DMS114 treated with DMSO at 0.1 percent for 48 hours (cell line): ENCODE results near the gene NANOS1.

Experiments
- DNase-seq: peaks from one replicate; lab custom pipeline; 2025; ENCODE audit not compliant: unreplicated experiment; lab: John Stamatoyannopoulos, UW

NANOS1 gene, protein sequence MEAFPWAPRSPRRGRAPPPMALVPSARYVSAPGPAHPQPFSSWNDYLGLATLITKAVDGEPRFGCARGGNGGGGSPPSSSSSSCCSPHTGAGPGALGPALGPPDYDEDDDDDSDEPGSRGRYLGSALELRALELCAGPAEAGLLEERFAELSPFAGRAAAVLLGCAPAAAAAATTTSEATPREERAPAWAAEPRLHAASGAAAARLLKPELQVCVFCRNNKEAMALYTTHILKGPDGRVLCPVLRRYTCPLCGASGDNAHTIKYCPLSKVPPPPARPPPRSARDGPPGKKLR

GRCh38 chr10:119029613-119030420 is at the start of gene NANOS1:
Gene NANOS1, plus strand, starts transcription at chr10:119029714. Its CDS starts 88 bp downstream, at chr10:119029802.
- DNase-seq: no peak

DNA sequence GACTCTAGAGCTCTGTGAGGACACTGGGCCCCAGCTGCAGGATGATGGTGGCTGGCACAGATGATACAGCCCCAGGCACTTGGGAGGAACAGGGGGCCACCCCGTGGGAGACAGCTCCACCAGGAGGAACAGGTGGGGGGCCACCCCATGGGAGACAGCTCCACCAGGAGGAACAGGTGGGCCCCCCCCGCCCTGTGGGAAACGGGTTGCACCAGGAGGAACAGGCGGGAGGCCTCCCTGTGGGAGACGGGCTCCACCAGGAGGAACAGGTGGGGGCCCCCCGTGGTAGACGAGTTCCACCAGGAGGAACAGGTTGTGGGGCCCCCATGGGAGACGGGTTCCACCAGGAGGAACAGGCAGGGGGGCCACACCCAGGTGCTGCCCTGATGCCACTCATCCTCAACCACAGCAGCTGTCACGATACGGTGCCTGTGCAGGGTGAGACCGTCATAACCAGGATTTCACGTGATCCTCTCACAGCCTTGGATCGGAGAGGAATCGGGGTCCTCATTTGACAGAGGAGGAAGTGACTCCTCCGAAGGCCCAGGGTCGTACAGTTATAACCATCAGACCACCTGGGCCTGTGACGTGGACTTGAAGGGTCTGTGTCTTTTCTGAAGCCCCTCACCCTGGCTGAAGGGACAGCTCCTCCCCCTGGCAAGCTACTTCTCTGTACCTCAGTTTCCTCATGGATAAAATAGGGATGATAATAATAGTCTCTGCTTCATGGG is 49.2 kb upstream of the NANOS1 start:
- no peak for DNase-seq

DNA sequence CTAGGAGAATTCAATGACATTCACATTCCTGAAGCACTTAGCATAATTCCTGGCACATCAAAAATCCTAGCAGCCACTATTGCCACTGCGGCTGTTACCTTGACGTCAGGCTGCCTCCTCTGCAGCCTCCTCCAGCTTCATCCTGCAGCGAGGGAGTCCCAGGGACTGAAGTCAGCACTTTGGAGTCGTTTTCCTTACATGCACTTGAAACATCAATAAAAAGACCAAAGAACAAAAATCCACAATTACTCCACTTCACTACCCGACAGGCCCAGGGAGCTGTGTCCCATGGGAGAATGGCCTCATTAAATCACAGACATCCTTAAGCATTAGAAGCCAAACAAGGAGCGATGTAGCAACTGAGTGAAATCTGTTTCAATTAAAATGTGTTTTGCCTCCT is 48.6 kb upstream of the NANOS1 start:
- no peak for DNase-seq

GRCh38 chr10:118981946-118982345 is 47.6 kb upstream of the NANOS1 start:
- no peak for DNase-seq

GRCh38 chr10:118982366-118982765 is 47.1 kb upstream of the NANOS1 start:
- DNase-seq: no peak

DNA sequence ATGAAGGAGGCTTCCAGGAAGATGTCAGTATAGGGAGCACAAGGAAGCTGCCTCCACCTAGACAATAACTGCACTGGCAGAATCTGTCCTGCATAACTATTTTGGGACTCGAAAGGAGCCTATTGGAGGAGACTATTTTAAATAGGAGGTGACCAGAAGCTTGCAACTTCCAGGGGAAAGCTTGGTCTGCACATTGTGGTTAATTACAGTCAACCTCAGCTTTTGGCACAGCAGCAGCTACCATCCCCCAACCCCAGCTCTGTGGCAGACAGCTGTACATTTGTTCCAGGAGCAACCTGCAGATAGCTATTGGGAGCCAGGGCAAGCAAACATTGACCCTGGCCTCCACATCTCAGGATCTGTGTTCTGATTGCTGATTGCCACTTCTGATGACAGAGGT is 46.3 kb upstream of the NANOS1 start:
- no peak for DNase-seq

DNA sequence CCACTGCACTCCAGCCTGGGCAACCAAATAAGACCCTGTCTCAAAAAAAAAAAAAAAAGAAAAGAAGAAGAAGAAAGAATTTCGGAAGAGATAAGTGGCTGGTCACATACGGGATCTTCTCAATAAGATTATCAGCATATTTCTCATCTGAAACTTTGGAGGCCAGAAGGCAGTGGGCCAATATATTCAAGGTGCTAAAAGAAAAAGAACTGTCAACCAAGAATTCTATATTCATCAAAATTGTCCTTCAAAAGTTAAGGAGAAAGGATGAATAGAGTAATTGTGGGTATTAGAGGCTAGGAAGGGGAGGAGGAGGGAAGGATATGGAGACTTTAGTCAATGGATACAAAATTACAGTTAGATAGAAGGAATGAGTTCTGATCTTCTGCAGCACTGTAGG is 43.9 kb upstream of the NANOS1 start:
- no peak for DNase-seq

DNA sequence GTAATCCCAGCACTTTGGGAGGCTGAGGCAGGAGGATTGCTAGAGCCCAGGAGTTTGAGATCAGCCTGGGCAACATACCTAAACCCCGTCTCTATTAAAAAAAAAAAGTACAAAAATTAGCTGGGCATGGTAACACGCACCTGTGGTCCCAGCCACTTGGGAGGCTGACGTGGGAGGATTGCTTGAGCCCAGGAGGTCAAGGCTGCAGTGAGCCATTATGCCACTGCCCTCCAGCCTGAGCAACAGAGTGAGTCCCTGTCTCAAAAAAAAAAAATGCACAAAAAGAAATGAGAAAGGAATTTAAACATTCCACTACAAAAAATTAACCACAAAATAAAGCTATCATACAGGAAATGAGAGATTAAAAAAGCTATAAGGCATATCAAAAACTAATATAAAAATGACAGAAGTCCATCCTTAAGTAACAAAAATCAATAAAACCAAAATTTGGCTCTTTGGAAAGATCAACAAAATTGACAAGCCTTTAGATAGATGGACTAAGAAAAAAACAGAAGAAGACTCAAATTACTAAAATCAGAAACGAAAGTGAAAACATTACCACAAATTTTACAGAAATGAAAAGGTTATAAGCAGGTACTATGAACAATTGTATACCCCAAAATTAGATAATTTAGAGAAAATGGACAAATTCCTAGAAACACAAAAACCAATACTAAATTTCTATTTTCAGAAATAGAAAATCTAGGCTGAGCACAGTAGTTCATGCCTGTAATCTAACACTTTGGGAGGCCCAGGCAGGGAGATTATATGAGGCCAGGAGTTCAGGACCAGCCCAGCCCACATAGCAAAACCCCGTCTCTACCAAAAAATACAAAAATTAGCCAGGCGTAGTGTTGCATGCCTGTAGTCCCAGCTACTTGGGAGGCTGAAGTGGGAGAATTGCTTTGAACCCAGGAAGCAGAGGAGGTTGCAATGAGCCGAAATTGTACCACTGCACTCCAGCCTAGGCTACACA is 42.4 kb upstream of the NANOS1 start:
- no peak for DNase-seq

DNA sequence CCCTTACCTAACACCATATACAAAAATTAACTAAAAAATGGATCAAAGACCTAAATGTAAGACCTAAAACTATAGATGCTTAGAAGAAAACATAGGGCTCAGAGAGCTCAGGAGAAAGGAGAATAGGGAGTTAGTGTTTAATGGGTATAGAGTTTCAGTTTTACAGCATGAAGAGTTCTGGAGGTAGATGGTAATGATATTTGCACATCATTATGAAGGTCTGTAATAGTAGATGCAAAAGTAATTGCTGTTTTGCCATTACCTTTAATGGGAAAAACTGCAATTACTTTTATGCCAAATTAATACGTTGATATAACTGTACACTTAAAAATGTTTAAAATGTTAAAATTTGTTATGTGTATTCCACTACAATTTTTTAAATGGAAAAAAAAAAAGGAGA is 39.2 kb upstream of the NANOS1 start:
- no peak for DNase-seq

DNA sequence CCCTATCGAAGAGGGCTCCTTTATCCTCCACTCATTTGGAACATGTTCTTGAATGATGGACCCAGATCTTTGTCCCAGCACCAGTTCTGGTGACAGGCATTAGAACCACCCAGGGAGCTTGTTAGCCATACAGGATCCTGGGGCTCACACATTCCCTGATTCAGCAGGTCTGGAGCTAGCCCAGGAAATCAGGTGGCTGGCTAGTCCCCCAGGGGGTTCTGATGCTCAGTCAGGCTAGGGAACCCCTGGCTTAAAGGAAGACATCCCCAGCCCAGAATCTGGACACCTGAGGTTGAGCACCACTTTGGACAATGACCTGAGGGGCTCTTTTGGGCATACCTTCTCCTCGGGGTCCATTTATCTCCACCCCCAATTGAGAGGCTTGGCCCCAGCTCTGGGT is 37.0 kb upstream of the NANOS1 start:
- no peak for DNase-seq

- DNase-seq: no peak
Measured at GRCh38 chr10:118993214-118993613, 36.3 kb upstream of the NANOS1 start.

GRCh38 chr10:118994321-118994720 is 35.2 kb upstream of the NANOS1 start:
- no peak for DNase-seq

GRCh38 chr10:118995739-118996138 is 33.8 kb upstream of the NANOS1 start:
- no peak for DNase-seq

DNA sequence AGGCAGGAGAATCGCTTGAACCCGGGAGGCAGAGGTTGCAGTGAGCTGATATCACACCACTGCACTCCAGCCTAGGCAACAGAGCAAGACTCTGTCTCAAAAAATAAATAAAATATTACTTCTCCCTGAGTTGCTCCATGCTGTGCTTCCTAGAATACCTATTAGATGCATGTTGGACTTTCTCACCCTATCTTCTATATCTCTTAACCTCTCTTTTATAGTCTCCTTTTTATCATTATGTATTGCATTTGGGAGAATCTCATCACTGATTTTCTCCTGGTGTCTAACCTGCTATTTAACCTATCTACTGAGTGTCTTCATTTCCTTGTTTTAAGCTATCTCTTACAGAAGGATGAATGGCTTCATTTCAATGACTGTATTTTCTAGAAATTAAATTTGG is 32.1 kb upstream of the NANOS1 start:
- no peak for DNase-seq

DNA sequence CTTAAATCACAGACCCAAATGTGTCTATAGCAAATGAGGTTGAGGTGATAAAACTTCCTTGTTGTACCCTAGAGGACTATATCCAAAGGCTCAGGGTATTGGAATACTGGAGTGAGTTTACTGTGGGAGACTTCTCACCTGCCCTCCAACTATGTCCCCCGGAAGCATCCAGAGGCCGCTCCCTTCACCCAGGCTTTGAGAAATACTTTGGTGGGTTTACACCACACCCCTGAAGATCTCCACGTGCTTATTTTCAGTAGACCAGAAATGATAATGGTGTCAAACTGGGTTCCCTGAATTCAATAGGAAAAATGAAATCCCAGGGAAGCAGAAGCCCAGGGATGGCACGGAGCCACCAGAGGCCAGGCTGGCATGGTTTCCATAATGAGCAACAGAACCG is 31.3 kb upstream of the NANOS1 start:
- no peak for DNase-seq

DNA sequence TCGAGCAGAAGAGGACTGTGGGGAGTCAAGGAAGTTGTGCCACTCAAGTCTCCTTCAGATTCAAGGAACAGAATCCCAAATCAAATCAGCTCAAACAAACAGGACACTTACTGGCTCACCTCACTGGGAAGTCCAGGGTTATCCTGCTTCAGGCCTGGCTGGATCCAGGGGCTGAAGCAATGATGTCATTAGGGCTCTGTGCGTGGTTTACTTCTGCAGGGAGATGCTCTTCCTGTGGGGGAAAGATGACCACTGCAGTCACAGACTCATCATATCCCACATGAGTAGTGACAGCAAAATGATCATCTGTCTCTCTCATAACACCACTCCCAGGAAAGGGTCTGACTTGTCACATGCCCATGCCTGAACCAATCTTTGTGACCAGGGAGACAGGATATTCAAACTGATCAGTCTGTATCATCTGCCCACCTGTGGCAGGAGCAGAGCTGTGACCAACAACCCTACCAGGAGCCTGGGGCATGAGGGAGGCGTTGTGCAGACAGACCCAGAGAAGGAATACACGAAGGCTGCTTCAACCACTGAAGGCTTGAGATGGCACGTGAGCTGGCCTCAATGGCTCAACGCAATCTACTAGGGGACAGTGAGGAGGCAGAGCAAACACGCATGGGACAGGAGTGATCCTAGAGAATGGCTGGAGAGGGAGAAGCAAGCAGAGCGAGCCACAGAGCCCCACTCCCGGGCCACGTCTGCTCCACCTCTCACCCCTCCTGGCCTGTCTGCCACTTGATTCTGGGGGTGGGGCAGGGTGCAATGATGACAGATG is 27.6 kb upstream of the NANOS1 start:
- no peak for DNase-seq

DNA sequence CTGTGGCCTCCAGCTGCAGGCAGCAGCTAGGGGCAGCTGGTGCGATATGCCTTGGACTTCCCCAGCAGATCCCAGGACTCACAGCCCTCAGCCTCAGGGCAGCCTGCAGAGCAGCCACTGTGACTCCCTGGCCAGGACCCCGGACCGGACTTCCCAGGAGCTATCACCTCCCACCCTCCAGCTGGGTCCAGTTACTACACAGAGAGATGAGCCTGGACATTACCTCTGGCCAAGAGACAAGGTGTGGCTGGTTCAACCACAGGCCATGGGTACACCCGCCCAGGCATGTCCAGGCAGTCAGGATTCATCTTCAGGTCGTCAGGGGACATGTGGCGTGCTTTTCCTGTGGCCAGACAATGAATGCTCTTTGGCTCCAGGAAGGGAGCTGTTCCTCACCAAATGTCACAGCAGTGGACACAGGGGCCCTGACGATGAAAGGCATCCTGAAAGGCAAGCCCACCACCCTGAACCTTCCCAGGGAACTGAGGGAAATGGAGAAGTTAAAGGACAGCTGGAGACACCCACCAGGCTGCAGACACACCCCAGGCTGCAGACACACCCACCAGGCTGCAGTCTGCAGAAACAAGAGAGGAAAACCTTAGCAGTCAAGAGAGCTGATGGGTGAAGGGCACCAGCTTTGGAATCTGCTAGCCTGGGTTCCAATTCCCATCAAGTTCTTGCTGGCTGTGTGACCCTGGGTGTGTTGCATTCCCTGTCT is 25.8 kb upstream of the NANOS1 start:
- no peak for DNase-seq

DNA sequence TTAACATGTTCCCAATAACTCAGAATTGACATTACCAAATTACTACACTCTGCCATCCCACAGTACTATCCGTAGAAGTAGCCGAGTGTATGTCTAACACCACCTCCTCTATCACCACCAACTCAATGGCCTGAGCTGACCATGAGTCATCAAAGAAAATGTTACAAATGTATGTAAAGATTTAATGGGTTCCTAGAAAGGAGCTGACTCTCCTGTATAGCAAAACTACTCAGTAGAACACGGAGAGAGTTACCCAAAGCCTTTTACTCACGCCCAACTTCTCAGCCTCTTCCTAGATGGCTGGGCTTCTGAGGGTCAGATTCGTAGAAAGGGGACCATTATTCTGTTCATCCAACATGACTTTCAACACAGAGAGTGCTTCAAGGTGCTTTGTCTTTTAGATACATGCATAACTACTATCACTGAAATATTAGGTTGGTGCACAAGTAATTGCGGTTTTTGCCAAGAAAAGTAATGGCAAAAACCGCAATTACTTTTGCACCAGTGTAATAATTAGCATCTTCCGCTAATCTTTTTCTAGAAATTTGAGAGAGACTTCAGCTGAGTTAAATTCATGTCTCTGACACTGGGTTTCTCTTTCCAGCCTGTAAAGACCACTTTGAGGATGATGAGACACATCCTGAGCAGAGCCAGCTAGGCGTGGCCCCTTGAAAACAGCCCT is 24.0 kb upstream of the NANOS1 start:
- no peak for DNase-seq
